Cardiac septum (tissue), 1 donor: ENCODE data around the gene STAU1. TPM values are rescaled to one million over a fixed set of nuclear protein-coding genes. Genes with fewer than 3 reads are reported as not detected.
"Not testable (repeated sequence)": the region's sequence is repeated elsewhere in the genome, so short reads cannot be mapped to it uniquely, and the experiment has no call there.

ENCODE experiments used
- DNase-seq: peaks from one replicate; pipeline ENCODE4 v3.0.0-alpha.2; 2020; ENCODE audit warnings: low spot score
- intact Hi-C: fragments of 100-400 bp; cut with DNase I; formaldehyde crosslinking; loops from one replicate; pipeline ENCODE4 v1.14.0; 2022
- long read RNA-seq: library from polyadenylated mRNA; unstranded; transcript quantifications from one replicate; pipeline ENCODE4 v2.0.0, GENCODE V29; 2021
- total RNA-seq: library from RNA; stranded (reverse); fragmentation: NEBNext Ultra II Directional; extraction: Animal tissue kit (Norgen Biotek cat#: 25700); gene quantifications from one replicate; pipeline ENCODE4 v1.2.1, GENCODE V29; 2021
- donor health status: DM: no; HTN: no; CAD: no.

The STAU1 gene
- 80.8 TPM for total RNA-seq
- long read RNA-seq, transcript STAU1-206 (13 exons, 3,411 nt), result minor isoform, 7 of 161 reads
- long read RNA-seq, transcript STAU1-203 (13 exons, 3,211 nt), result major isoform, 23 of 161 reads
- long read RNA-seq, transcript STAU1-207 (14 exons, 3,684 nt), result minor isoform, 16 of 161 reads
- long read RNA-seq, partial matches to known transcripts, result 88 of 161 reads
- long read RNA-seq, other reads (novel, unspliced or antisense), result 20 of 161 reads

- DNase-seq, result peak; percentile 99
Observed at GRCh38 chr20:49187851-49188641, at the start of gene STAU1. Gene STAU1 (minus strand): TSS chr20:49188334. CDS start chr20:49166201, 22,133 bp downstream.

GRCh38 chr20:49237531-49237930 is 49.4 kb upstream of the STAU1 start:
- intact Hi-C loops, result no loop called here
- DNase-seq, result no peak

More at GRCh38 chr20:49187851-49188641, at the start of gene STAU1:
- intact Hi-C loops, result loop anchor here (1.0 to 10.0 kb wide), 3 partner anchors 31 to 90 kb away; partner anchors contain the start of genes DDX27 and ZNFX1

- DNase-seq, result no peak
- intact Hi-C loops, result no loop called here
Observed at GRCh38 chr20:49236301-49236700, 48.2 kb upstream of the STAU1 start.

GRCh38 chr20:49234831-49235230 is 46.7 kb upstream of the STAU1 start:
- intact Hi-C loops, result no loop called here
- DNase-seq, result no peak

- DNase-seq, result no peak
- intact Hi-C loops, result no loop called here
Observed at GRCh38 chr20:49233226-49233625, 45.1 kb upstream of the STAU1 start.

GRCh38 chr20:49231471-49231870 is 43.3 kb upstream of the STAU1 start:
- intact Hi-C loops, result no loop called here

GRCh38 chr20:49230561-49231133 is 42.5 kb upstream of the STAU1 start:
- no peak for DNase-seq
- intact Hi-C loops, result no loop called here

More at GRCh38 chr20:49231471-49231870, 43.3 kb upstream of the STAU1 start:
- DNase-seq, result no peak

- DNase-seq, result no peak
- intact Hi-C loops, result no loop called here
Observed at GRCh38 chr20:49230021-49230420, 41.9 kb upstream of the STAU1 start.

GRCh38 chr20:49229381-49229780 is 41.2 kb upstream of the STAU1 start:
- intact Hi-C loops, result no loop called here

GRCh38 chr20:49228676-49229075 is 40.5 kb upstream of the STAU1 start:
- intact Hi-C loops, result no loop called here
- DNase-seq, result no peak

More at GRCh38 chr20:49229381-49229780, 41.2 kb upstream of the STAU1 start:
- no peak for DNase-seq

- intact Hi-C loops, result no loop called here
Observed at GRCh38 chr20:49225896-49226295, 37.8 kb upstream of the STAU1 start.

GRCh38 chr20:49219924-49220831 is 32.0 kb upstream of the STAU1 start:
- intact Hi-C loops, result loop anchor here (1.0 to 2.0 kb wide), 2 partner anchors 32 to 59 kb away; partner anchors contain the start of genes STAU1 and ZNFX1
- no peak for DNase-seq

More at GRCh38 chr20:49225896-49226295, 37.8 kb upstream of the STAU1 start:
- no peak for DNase-seq

GRCh38 chr20:49219091-49219923 is 31.2 kb upstream of the STAU1 start, which contains the start of gene DDX27:
Gene DDX27 (plus strand): TSS chr20:49219416. CDS start chr20:49219449, 33 bp downstream.
- peak; percentile 99 for DNase-seq
- intact Hi-C loops, result loop anchor here (1.0 to 2.0 kb wide), 2 partner anchors 31 to 59 kb away; partner anchors contain the start of genes STAU1 and ZNFX1

- DNase-seq, result not testable (repeated sequence)
- intact Hi-C loops, result loop anchor here (1.0 to 2.0 kb wide), 2 partner anchors 30 to 60 kb away; partner anchors contain the start of genes STAU1 and ZNFX1
Observed at GRCh38 chr20:49218739-49219090, 30.6 kb upstream of the STAU1 start.

GRCh38 chr20:49216991-49217578 is 29.0 kb upstream of the STAU1 start:
- intact Hi-C loops, result loop anchor here (2.0 kb wide), 1 partner anchor 84 kb away; no protein-coding TSS in a partner anchor
- peak; percentile 96 for DNase-seq

- no peak for DNase-seq
- intact Hi-C loops, result no loop called here
Observed at GRCh38 chr20:49215232-49215631, 27.1 kb upstream of the STAU1 start.

GRCh38 chr20:49214571-49214970 is 26.4 kb upstream of the STAU1 start:
- intact Hi-C loops, result no loop called here
- DNase-seq, result no peak

GRCh38 chr20:49210757-49211110 is 22.6 kb upstream of the STAU1 start:
- intact Hi-C loops, result no loop called here
- DNase-seq, result no peak
